OCI-LY1 (cell line): ENCODE results near the gene TBCD.
A peak's percentile ranks its signal among the peaks of the same experiment; 100 is the strongest.

Experiments
- H2AFZ ChIP-seq: fragments of 200-600 bp; sonication (generic), shearing (Covaris generic); 2 replicates; pipeline ENCODE4 v1.6.0; 2014; ENCODE audit warnings: antibody characterized with exemption, mild to moderate bottlenecking, low read length
- H3F3A ChIP-seq: fragments of 200-600 bp; sonication (generic), shearing (Covaris generic); 2 replicates; pipeline ENCODE4 v1.6.0; 2014; ENCODE audit warnings: mild to moderate bottlenecking, antibody characterized with exemption, low read length, moderate library complexity; ENCODE audit not compliant: insufficient read depth
- H3K27ac ChIP-seq: fragments of 200-600 bp; sonication (generic); 2 replicates; pipeline ENCODE4 v1.5.1; 2014; ENCODE audit warnings: low read length, mixed run types, mild to moderate bottlenecking, low read depth; ENCODE audit not compliant: poor library complexity, severe bottlenecking
- H3K27me3 ChIP-seq: fragments of 200-600 bp; sonication (generic); 2 replicates; pipeline ENCODE4 v1.6.0; 2014; ENCODE audit warnings: antibody characterized with exemption, mild to moderate bottlenecking, low read length, moderate library complexity; ENCODE audit not compliant: insufficient read depth
- H3K36me3 ChIP-seq: fragments of 200-600 bp; sonication (generic); 2 replicates; pipeline ENCODE4 v1.6.1; 2014; ENCODE audit warnings: mild to moderate bottlenecking, antibody characterized with exemption, low read length, moderate library complexity, mixed read lengths; ENCODE audit not compliant: insufficient read depth
- H3K4me1 ChIP-seq: fragments of 200-600 bp; sonication (generic); 2 replicates; pipeline ENCODE4 v1.5.1; 2014; ENCODE audit warnings: mild to moderate bottlenecking, low read length, moderate library complexity; ENCODE audit not compliant: insufficient read depth, severe bottlenecking
- H3K4me2 ChIP-seq: fragments of 200-600 bp; sonication (generic), shearing (Covaris generic); 2 replicates; pipeline ENCODE4 v1.6.1; 2014; ENCODE audit warnings: low read length
- H3K4me3 ChIP-seq: fragments of 200-600 bp; sonication (generic); 2 replicates; pipeline ENCODE4 v1.5.1; 2014; ENCODE audit warnings: low read length, low read depth, mild to moderate bottlenecking, mixed read lengths; ENCODE audit not compliant: poor library complexity, severe bottlenecking
- H3K79me2 ChIP-seq: fragments of 200-600 bp; shearing (Covaris generic); 2 replicates; pipeline ENCODE4 v1.6.1; 2016; ENCODE audit warnings: mixed run types, low read length, mixed read lengths; ENCODE audit not compliant: insufficient read depth
- H3K9ac ChIP-seq: fragments of 200-600 bp; sonication (generic), shearing (Covaris generic); 2 replicates; pipeline ENCODE4 v1.6.1; 2014; ENCODE audit warnings: mild to moderate bottlenecking, low read length, mixed read lengths
- H3K9me2 ChIP-seq: fragments of 200-600 bp; sonication (generic), shearing (Covaris generic); 2 replicates; pipeline ENCODE4 v1.6.1; 2014; ENCODE audit warnings: low read depth, mild to moderate bottlenecking, low read length, mixed read lengths
- H3K9me3 ChIP-seq: fragments of 200-600 bp; shearing (Covaris generic); 2 replicates; pipeline ENCODE4 v1.6.1; 2014; ENCODE audit warnings: low read length, mixed read lengths
- H4K20me1 ChIP-seq: fragments of 200-600 bp; sonication (generic), shearing (Covaris generic); 2 replicates; pipeline ENCODE4 v1.6.0; 2016; ENCODE audit warnings: mild to moderate bottlenecking, low read length; ENCODE audit not compliant: insufficient read depth
- EZH2 ChIP-seq: fragments of 200-600 bp; sonication (generic), shearing (Covaris generic); IDR thresholded peaks from 2 replicates; pipeline ENCODE4 v1.8.0; 2017; ENCODE audit warnings: borderline replicate concordance, mixed run types, mild to moderate bottlenecking, antibody characterized with exemption, low read length, moderate library complexity, mixed read lengths
- TF ChIP-seq, protein P1 (sequence below): fragments of 200-600 bp; sonication (generic), shearing (Covaris generic); IDR thresholded peaks from 2 replicates; pipeline ENCODE4 v1.5.1; 2017; ENCODE audit warnings: mild to moderate bottlenecking, antibody characterized with exemption, low read length, moderate library complexity, mixed read lengths

TBCD gene

DNA sequence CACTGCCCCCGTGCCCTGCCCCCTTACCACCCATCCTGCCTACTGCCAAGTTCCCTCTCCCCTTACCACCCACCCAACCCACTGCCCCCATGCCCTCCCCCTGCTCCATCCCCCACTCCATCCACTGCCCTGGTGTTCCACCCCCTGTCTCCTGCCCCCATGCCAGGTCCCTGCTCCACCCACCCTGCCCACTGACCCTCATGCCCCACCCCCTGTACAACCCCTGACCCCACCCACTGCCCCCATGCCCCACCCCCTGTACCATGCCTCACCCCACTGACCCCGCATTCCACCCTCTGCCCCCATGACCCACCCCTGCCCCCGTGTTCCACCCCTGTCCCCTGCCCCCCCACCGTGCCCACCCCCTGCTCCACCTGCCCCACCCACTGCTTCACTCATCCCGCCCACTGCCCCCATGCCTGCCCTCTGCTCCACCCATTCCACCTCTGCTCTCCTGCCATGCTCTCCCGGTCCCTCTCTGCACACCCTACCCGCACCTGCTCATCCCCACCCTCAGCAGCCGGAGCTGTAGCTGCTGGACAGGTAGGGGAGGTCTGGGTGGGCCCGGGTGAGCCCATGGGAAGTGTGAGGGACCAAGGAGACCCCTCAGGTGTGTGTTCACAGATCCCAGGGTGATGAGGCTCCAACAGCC, 42.7 kb upstream of the TBCD start:
- no peaks in the 10 kb centered on the region for H3K9me3 ChIP-seq

DNA sequence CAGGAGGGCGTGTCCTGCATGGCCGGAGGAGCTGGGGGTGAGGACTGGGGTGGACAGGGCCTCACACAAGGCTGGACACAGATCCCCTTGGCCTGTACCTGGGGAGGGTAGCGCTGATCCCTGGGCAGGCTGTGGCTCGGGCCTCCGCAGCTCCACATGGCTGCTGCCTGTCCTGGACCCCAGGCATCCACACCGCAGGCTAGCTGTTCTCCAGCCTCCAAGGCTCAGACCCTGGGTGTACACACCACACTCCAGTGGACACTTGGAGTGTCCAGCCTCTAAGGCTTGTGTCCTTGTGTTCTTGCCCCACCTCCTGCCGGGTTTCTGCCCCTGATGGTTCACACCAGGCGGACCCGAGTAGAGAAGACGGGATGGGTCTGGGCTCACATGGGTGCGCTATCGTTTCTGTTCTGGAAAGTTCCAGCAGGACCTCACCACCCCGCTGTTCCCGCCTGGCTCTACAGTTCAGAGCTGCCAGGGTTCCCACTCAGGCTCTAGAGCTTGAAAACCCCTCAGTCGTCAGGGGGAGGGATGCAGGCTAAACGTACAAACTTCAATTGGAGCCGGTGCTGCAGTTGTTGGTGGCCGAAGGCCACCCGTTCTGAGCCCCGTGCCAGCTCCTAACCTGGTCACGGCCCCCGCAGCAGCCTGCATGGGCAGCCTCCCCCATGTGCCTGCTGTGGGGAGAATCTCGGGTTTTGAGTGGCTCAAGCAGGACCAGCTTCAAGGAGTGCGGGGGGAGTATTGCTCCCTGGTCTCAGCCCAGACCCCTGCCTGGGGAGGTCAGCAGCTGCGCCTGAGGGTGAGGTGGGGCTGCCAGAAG, 42.0 kb upstream of the TBCD start:
- no peaks in the 10 kb centered on the region for H4K20me1 ChIP-seq
- H3K4me1 ChIP-seq: no peaks in the 10 kb centered on the region
- no peak for TF ChIP-seq EZH2
- TF ChIP-seq, protein P1, sequence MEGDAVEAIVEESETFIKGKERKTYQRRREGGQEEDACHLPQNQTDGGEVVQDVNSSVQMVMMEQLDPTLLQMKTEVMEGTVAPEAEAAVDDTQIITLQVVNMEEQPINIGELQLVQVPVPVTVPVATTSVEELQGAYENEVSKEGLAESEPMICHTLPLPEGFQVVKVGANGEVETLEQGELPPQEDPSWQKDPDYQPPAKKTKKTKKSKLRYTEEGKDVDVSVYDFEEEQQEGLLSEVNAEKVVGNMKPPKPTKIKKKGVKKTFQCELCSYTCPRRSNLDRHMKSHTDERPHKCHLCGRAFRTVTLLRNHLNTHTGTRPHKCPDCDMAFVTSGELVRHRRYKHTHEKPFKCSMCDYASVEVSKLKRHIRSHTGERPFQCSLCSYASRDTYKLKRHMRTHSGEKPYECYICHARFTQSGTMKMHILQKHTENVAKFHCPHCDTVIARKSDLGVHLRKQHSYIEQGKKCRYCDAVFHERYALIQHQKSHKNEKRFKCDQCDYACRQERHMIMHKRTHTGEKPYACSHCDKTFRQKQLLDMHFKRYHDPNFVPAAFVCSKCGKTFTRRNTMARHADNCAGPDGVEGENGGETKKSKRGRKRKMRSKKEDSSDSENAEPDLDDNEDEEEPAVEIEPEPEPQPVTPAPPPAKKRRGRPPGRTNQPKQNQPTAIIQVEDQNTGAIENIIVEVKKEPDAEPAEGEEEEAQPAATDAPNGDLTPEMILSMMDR: no peak
- H3F3A ChIP-seq: no peaks in the 10 kb centered on the region
- no peak overlapping the region for H3K4me2 ChIP-seq
- no peak overlapping the region for H3K27ac ChIP-seq
- H3K4me3 ChIP-seq: no peak overlapping the region
- no peaks in the 10 kb centered on the region for H3K9me2 ChIP-seq
- H3K9me3 ChIP-seq: no peaks in the 10 kb centered on the region
- no peaks in the 10 kb centered on the region for H3K36me3 ChIP-seq
- no peak overlapping the region for H2AFZ ChIP-seq
- H3K79me2 ChIP-seq: no peaks in the 10 kb centered on the region
- no peaks in the 10 kb centered on the region for H3K27me3 ChIP-seq
- no peak overlapping the region for H3K9ac ChIP-seq

More for the DNA sequence above, 42.7 kb upstream of the TBCD start:
- H3K27ac ChIP-seq: no peak overlapping the region
- H3K27me3 ChIP-seq: peaks cover 6% of the 10 kb centered on the region; the same call in 1 of the 2 replicates
- no peaks in the 10 kb centered on the region for H3F3A ChIP-seq
- TF ChIP-seq, protein P1: no peak
- TF ChIP-seq EZH2: no peak
- H3K9me2 ChIP-seq: no peaks in the 10 kb centered on the region
- H4K20me1 ChIP-seq: no peaks in the 10 kb centered on the region
- no peaks in the 10 kb centered on the region for H3K36me3 ChIP-seq
- no peak overlapping the region for H3K4me2 ChIP-seq
- H3K79me2 ChIP-seq: no peaks in the 10 kb centered on the region
- H3K4me1 ChIP-seq: no peaks in the 10 kb centered on the region
- H2AFZ ChIP-seq: no peak overlapping the region
- H3K4me3 ChIP-seq: no peak overlapping the region
- no peak overlapping the region for H3K9ac ChIP-seq

DNA sequence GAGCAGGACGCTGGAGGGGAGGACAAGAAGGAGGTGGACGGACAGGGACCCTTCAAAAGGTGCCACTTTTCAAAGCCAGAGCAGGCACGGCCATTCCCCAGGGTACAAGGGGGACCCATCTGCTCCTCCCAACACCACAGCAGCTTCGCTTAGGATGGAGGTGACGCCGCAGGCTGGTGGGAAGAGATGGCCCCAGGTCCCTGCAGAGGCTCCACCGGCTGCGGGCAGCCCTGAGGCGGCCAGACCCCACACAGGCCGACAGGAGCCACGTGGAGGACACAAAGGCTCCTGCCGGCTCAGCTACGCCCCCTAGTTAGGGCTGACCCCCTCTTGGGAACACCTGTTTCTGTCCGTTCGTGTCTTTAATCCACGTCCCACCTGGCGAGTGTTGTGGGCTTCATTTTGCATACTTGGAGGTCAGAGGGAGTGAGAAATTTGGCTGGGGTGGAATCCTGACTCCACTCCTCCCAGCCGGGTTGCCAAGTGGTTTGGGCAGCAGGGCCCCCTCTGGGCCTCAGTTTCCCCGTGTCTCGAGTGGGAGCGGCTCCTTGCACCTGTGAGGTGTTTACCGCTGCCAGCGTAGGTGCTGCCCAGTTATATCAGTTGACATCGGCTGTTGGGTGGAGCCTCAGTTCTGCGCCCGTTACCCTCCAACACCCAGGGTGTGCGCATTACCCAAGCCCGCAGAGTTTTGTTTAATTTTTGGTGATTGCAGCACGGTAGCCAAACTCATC, 41.2 kb upstream of the TBCD start:
- Histone ChIP-seq H3F3A (no peaks in the 10 kb centered on the region), H2AFZ (no peak overlapping the region), H3K4me3 (no peak overlapping the region), H3K9ac (no peak overlapping the region), H3K79me2 (no peaks in the 10 kb centered on the region), H3K27me3 (no peaks in the 10 kb centered on the region), H3K36me3 (no peaks in the 10 kb centered on the region; the same call in 1 of the 2 replicates), H3K4me2 (no peak overlapping the region), H3K4me1 (peaks cover under 1% of the 10 kb centered on the region), H4K20me1 (no peaks in the 10 kb centered on the region), H3K9me3 (no peaks in the 10 kb centered on the region), H3K9me2 (no peaks in the 10 kb centered on the region), H3K27ac (no peak overlapping the region)
- TF ChIP-seq, protein P1: peak; percentile 31; the same call in 1 of the 2 replicates
- TF ChIP-seq EZH2: no peak
